Suprapubic skin (tissue), 4 donors: ENCODE measurements around the gene ZNF638. TPM values are rescaled to one million over a fixed set of nuclear protein-coding genes. Genes with fewer than 3 reads are reported as not detected.

ENCODE experiments used
- DNase-seq, 2 donors: peaks; one replicate each; pipeline ENCODE4 v3.0.0-alpha.2; 2019; ENCODE audit warnings: low spot score in 2 of 2
- H3K27ac ChIP-seq: fragments of 200-600 bp; sonication (generic); one replicate; pipeline ENCODE4 v1.5.1; 2019
- H3K27me3 ChIP-seq: fragments of 200-600 bp; sonication (generic); one replicate; pipeline ENCODE4 v1.5.1; 2019
- H3K36me3 ChIP-seq: fragments of 200-600 bp; sonication (generic); one replicate; pipeline ENCODE4 v1.5.1; 2019
- H3K4me1 ChIP-seq: fragments of 200-600 bp; sonication (generic); one replicate; pipeline ENCODE4 v1.5.1; 2019
- H3K4me3 ChIP-seq: fragments of 200-600 bp; sonication (generic); one replicate; pipeline ENCODE4 v1.5.1; 2019; ENCODE audit warnings: mild to moderate bottlenecking
- H3K9me3 ChIP-seq: fragments of 200-600 bp; sonication (generic); one replicate; pipeline ENCODE4 v1.5.1; 2019
- EP300 ChIP-seq: sonication (generic); formaldehyde crosslinking; IDR thresholded peaks from one replicate; pipeline ENCODE4 v1.6.1; 2017; ENCODE audit warnings: antibody characterized with exemption
- POLR2A ChIP-seq, 2 donors: fragments of 450-650 bp; IDR thresholded peaks; one replicate each; pipeline ENCODE4 v1.6.1; 2017; ENCODE audit warnings: antibody characterized with exemption in 2 of 2, mild to moderate bottlenecking in 2 of 2, moderate library complexity in 2 of 2
- POLR2AphosphoS5 ChIP-seq, 3 donors: sonication (generic); formaldehyde crosslinking; IDR thresholded peaks; one replicate each; pipeline ENCODE4 v1.6.1; 2017; ENCODE audit warnings: antibody characterized with exemption in 3 of 3
- WGBS: methylation state at CpG from one replicate; pipeline ENCODE4 v1.1.5; 2018; 5-methylcytosine and 5-hydroxymethylcytosine counted together
- total RNA-seq, 4 donors: library from RNA; depleted of rRNA; stranded (reverse); fragments of >200 nt; gene quantifications; one replicate each; pipeline ENCODE4 v1.1.0, GENCODE V29; 2016
- TF ChIP-seq, protein P1 (sequence below), 2 donors: fragments of 200-600 bp in 1 of 2; fragments of 450-650 bp in 1 of 2; sonication (generic) in 1 of 2; IDR thresholded peaks; one replicate each; pipeline ENCODE4 v1.5.1; 2016 to 2019; ENCODE audit warnings: antibody characterized with exemption in 2 of 2, mild to moderate bottlenecking in 1 of 2, moderate library complexity in 1 of 2

ZNF638 gene
- total RNA-seq, 4 donors from 2014 or later, result 91.6 to 258 (median 115) TPM

- WGBS, result 89% methylated on average over 6 of the region's 6 CpGs
- H3K36me3 ChIP-seq, result peaks cover 62% of the 10 kb centered on the region
- no peaks in the 10 kb centered on the region for H3K27me3 ChIP-seq
- H3K4me1 ChIP-seq, result no peaks in the 10 kb centered on the region
- H3K4me3 ChIP-seq, result no peak overlapping the region
- H3K27ac ChIP-seq, result no peak overlapping the region
- no peak for DNase-seq
- no peaks in the 10 kb centered on the region for H3K9me3 ChIP-seq
- TF ChIP-seq POLR2A (IDR thresholded peaks at IDR 0.05), result no peak
- TF ChIP-seq EP300, result no peak
- TF ChIP-seq, protein P1, sequence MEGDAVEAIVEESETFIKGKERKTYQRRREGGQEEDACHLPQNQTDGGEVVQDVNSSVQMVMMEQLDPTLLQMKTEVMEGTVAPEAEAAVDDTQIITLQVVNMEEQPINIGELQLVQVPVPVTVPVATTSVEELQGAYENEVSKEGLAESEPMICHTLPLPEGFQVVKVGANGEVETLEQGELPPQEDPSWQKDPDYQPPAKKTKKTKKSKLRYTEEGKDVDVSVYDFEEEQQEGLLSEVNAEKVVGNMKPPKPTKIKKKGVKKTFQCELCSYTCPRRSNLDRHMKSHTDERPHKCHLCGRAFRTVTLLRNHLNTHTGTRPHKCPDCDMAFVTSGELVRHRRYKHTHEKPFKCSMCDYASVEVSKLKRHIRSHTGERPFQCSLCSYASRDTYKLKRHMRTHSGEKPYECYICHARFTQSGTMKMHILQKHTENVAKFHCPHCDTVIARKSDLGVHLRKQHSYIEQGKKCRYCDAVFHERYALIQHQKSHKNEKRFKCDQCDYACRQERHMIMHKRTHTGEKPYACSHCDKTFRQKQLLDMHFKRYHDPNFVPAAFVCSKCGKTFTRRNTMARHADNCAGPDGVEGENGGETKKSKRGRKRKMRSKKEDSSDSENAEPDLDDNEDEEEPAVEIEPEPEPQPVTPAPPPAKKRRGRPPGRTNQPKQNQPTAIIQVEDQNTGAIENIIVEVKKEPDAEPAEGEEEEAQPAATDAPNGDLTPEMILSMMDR (IDR thresholded peaks at IDR 0.05), result no peak
- no peak for TF ChIP-seq POLR2AphosphoS5 (IDR thresholded peaks at IDR 0.05)
Measured at GRCh38 chr2:71358931-71359671, 27.5 kb downstream of the ZNF638 start.

GRCh38 chr2:71360434-71360975 is 28.9 kb downstream of the ZNF638 start:
- no peak for DNase-seq
- 79% methylated on average over 3 of the region's 3 CpGs for WGBS
- Histone ChIP-seq H3K36me3 (peaks cover 76% of the 10 kb centered on the region), H3K4me3 (no peak overlapping the region), H3K27ac (no peak overlapping the region), H3K9me3 (no peaks in the 10 kb centered on the region), H3K4me1 (no peaks in the 10 kb centered on the region), H3K27me3 (no peaks in the 10 kb centered on the region)
- TF ChIP-seq, protein P1 (IDR thresholded peaks at IDR 0.05), result no peak
- TF ChIP-seq EP300 (no peak), POLR2A (IDR thresholded peaks at IDR 0.05) (no peak), POLR2AphosphoS5 (IDR thresholded peaks at IDR 0.05) (no peak)

DNA sequence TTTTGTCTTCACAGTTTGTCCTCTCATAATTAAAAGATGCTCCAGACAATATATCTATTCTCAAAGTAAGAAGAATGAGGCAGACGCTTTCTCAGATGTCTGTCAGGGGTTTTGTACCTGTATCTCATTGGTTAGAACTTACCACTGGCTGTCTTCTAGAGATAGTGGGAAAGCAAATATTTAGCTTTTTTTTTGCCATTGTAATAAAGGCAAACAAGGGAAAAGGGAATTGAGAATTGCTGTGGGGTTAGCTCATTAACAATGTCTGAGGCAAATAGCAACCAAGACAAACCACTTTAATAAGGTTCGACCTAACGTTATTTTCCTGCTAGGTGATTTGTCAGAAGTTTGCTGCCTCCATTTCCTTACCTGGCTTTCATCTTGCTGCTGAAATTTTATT is 30.0 kb downstream of the ZNF638 start:
- Histone ChIP-seq H3K4me3 (no peak overlapping the region), H3K27ac (no peak overlapping the region), H3K36me3 (peaks cover 83% of the 10 kb centered on the region), H3K4me1 (no peaks in the 10 kb centered on the region), H3K9me3 (no peaks in the 10 kb centered on the region), H3K27me3 (no peaks in the 10 kb centered on the region)
- WGBS, result 80% methylated on average over 3 of the region's 3 CpGs
- TF ChIP-seq, protein P1 (IDR thresholded peaks at IDR 0.05), result no peak
- TF ChIP-seq POLR2AphosphoS5 (IDR thresholded peaks at IDR 0.05), result no peak
- no peak for TF ChIP-seq EP300
- TF ChIP-seq POLR2A (IDR thresholded peaks at IDR 0.05), result no peak
- no peak for DNase-seq

DNA sequence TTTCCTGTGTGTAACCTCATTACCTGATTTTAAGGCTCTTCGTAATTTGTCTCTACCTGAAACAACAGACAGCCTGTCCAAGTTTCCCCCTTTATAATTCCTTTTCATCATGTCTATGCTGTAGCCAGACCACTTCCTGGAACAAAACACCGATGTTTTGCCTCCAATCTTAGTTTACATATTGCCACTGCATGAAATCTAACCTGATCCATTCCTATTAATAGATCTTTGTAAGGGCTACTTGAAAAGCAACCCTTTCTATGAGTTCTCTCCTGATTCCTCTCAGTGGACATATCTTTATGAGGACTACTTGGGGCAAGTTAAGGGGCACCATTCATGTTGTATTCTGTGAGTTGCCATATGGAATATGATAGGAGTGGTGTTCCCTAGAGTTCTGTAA is 30.9 kb downstream of the ZNF638 start:
- Histone ChIP-seq H3K27me3 (no peaks in the 10 kb centered on the region), H3K4me3 (no peak overlapping the region), H3K27ac (no peak overlapping the region), H3K9me3 (no peaks in the 10 kb centered on the region), H3K4me1 (no peaks in the 10 kb centered on the region), H3K36me3 (peaks cover 83% of the 10 kb centered on the region)
- no peak for DNase-seq
- WGBS, result 94% methylated on average over 2 of the region's 2 CpGs
- TF ChIP-seq EP300 (no peak), POLR2AphosphoS5 (IDR thresholded peaks at IDR 0.05) (no peak), POLR2A (IDR thresholded peaks at IDR 0.05) (no peak)
- TF ChIP-seq, protein P1 (IDR thresholded peaks at IDR 0.05), result no peak

- H3K27me3 ChIP-seq, result no peaks in the 10 kb centered on the region
- H3K36me3 ChIP-seq, result peaks cover 63% of the 10 kb centered on the region
- TF ChIP-seq POLR2AphosphoS5 (IDR thresholded peaks at IDR 0.05), result no peak
- TF ChIP-seq POLR2A (IDR thresholded peaks at IDR 0.05), result no peak
- TF ChIP-seq, protein P1 (IDR thresholded peaks at IDR 0.05), result no peak
- TF ChIP-seq EP300, result no peak
- no peaks in the 10 kb centered on the region for H3K4me1 ChIP-seq
- DNase-seq, result no peak
- no peaks in the 10 kb centered on the region for H3K9me3 ChIP-seq
- H3K27ac ChIP-seq, result no peak overlapping the region
- no peak overlapping the region for H3K4me3 ChIP-seq
- 87% methylated on average over 2 of the region's 2 CpGs for WGBS
Measured at GRCh38 chr2:71370015-71370414, 38.4 kb downstream of the ZNF638 start.
